ENCODE results near the gene PLEKHM3.

- TF ChIP-seq POLR2A (IDR thresholded peaks at IDR 0.05; ENCODE audit: extremely low read depth, insufficient read length): no peak
- TF ChIP-seq CTCF (IDR thresholded peaks at IDR 0.05; ENCODE audit: low read depth, low read length): no peak
Observed at GRCh38 chr2:208064220-208064961, 39.1 kb upstream of the PLEKHM3 start.
